ENCODE results near the gene RPL12. TPM values are rescaled to one million over a fixed set of nuclear protein-coding genes. Genes with fewer than 3 reads are reported as not detected.
"Not testable (repeated sequence)": the region's sequence is repeated elsewhere in the genome, so short reads cannot be mapped to it uniquely, and the experiment has no call there.

The RPL12 gene
- total RNA-seq, 1 experiment from 2014 or later: 1,114 TPM

- no peak for DNase-seq (ENCODE audit: low spot score)
- no TSS peak for BruUV-seq (replicated peaks)
- Histone ChIP-seq H3K27me3 (replicated peaks; ENCODE audit: insufficient read depth, low read depth, low read length, poor library complexity) (no peaks in the 10 kb centered on the region), H3K9me3 (ENCODE audit: low read depth, low read length, poor library complexity, severe bottlenecking) (no peaks in the 10 kb centered on the region), H3K4me3 (ENCODE audit: low read depth, low read length, poor library complexity, severe bottlenecking) (no peak overlapping the region), H3K4me1 (ENCODE audit: insufficient read depth, low read length, poor library complexity, severe bottlenecking) (no peaks in the 10 kb centered on the region), H3K27ac (ENCODE audit: low read depth, low read length, poor library complexity, severe bottlenecking) (no peak overlapping the region), H3K36me3 (ENCODE audit: insufficient read depth, low read length, poor library complexity, severe bottlenecking) (peaks cover 8% of the 10 kb centered on the region)
- ChIA-PET CTCF (no interaction called here), POLR2A (ENCODE audit: low non-redundant PET) (no interaction called here)
- intact Hi-C loops (cut with micrococcal nuclease; ENCODE audit: unreplicated experiment): no loop called here
- TF ChIP-seq EZH2 (IDR thresholded peaks at IDR 0.05; ENCODE audit: borderline replicate concordance, low read depth, low read length, poor library complexity, severe bottlenecking): no peak
- no peak for TF ChIP-seq CTCF (conservative IDR thresholded peaks at IDR 0.05; ENCODE audit: low read depth, low read length)
Observed at GRCh38 chr9:127467621-127468020, 16.4 kb upstream of the RPL12 start.

GRCh38 chr9:127466407-127466917 is 15.3 kb upstream of the RPL12 start:
- DNase-seq (ENCODE audit: low spot score); H3K4me3 ChIP-seq (ENCODE audit: low read depth, low read length, poor library complexity, severe bottlenecking); BruUV-seq (replicated peaks); CTCF ChIA-PET; POLR2A ChIA-PET (ENCODE audit: low non-redundant PET); H3K27ac ChIP-seq (ENCODE audit: low read depth, low read length, poor library complexity, severe bottlenecking); H3K27me3 ChIP-seq (replicated peaks; ENCODE audit: insufficient read depth, low read depth, low read length, poor library complexity); H3K9me3 ChIP-seq (ENCODE audit: low read depth, low read length, poor library complexity, severe bottlenecking); H3K4me1 ChIP-seq (ENCODE audit: insufficient read depth, low read length, poor library complexity, severe bottlenecking); intact Hi-C loops (cut with micrococcal nuclease; ENCODE audit: unreplicated experiment): not testable (repeated sequence)
- H3K36me3 ChIP-seq (ENCODE audit: insufficient read depth, low read length, poor library complexity, severe bottlenecking): peaks cover 15% of the 10 kb centered on the region

GRCh38 chr9:127463911-127464310 is 12.7 kb upstream of the RPL12 start:
- ChIA-PET CTCF (no interaction called here), POLR2A (ENCODE audit: low non-redundant PET) (no interaction called here)
- TF ChIP-seq EZH2 (IDR thresholded peaks at IDR 0.05; ENCODE audit: borderline replicate concordance, low read depth, low read length, poor library complexity, severe bottlenecking) (no peak), CTCF (conservative IDR thresholded peaks at IDR 0.05; ENCODE audit: low read depth, low read length) (no peak)
- Histone ChIP-seq H3K9me3 (ENCODE audit: low read depth, low read length, poor library complexity, severe bottlenecking) (no peaks in the 10 kb centered on the region), H3K27ac (ENCODE audit: low read depth, low read length, poor library complexity, severe bottlenecking) (no peak overlapping the region), H3K27me3 (replicated peaks; ENCODE audit: insufficient read depth, low read depth, low read length, poor library complexity) (no peaks in the 10 kb centered on the region), H3K4me3 (ENCODE audit: low read depth, low read length, poor library complexity, severe bottlenecking) (no peak overlapping the region), H3K36me3 (ENCODE audit: insufficient read depth, low read length, poor library complexity, severe bottlenecking) (peaks cover 15% of the 10 kb centered on the region), H3K4me1 (ENCODE audit: insufficient read depth, low read length, poor library complexity, severe bottlenecking) (no peaks in the 10 kb centered on the region)
- intact Hi-C loops (cut with micrococcal nuclease; ENCODE audit: unreplicated experiment): no loop called here
- DNase-seq (ENCODE audit: low spot score): no peak
- BruUV-seq (replicated peaks): no TSS peak

- intact Hi-C loops (cut with micrococcal nuclease; ENCODE audit: unreplicated experiment): no loop called here
- no peaks in the 10 kb centered on the region for H3K27me3 ChIP-seq (replicated peaks; ENCODE audit: insufficient read depth, low read depth, low read length, poor library complexity)
- ChIA-PET CTCF (no interaction called here), POLR2A (ENCODE audit: low non-redundant PET) (no interaction called here)
- BruUV-seq (replicated peaks): no TSS peak
- H3K27ac ChIP-seq (ENCODE audit: low read depth, low read length, poor library complexity, severe bottlenecking): no peak overlapping the region
- no peak overlapping the region for H3K4me3 ChIP-seq (ENCODE audit: low read depth, low read length, poor library complexity, severe bottlenecking)
- TF ChIP-seq EZH2 (IDR thresholded peaks at IDR 0.05; ENCODE audit: borderline replicate concordance, low read depth, low read length, poor library complexity, severe bottlenecking) (no peak), CTCF (conservative IDR thresholded peaks at IDR 0.05; ENCODE audit: low read depth, low read length) (no peak)
- no peaks in the 10 kb centered on the region for H3K4me1 ChIP-seq (ENCODE audit: insufficient read depth, low read length, poor library complexity, severe bottlenecking)
- H3K36me3 ChIP-seq (ENCODE audit: insufficient read depth, low read length, poor library complexity, severe bottlenecking): peaks cover 15% of the 10 kb centered on the region
- DNase-seq (ENCODE audit: low spot score): no peak
- H3K9me3 ChIP-seq (ENCODE audit: low read depth, low read length, poor library complexity, severe bottlenecking): no peaks in the 10 kb centered on the region
Observed at GRCh38 chr9:127463382-127463781, 12.2 kb upstream of the RPL12 start.

Data from A673 (cell line).